SK-N-SH treated with all-trans-retinoic acid at 6 μM for 48 hours (cell line): ENCODE data around the gene HMOX1.
"Not testable (repeated sequence)": the region's sequence is repeated elsewhere in the genome, so short reads cannot be mapped to it uniquely, and the experiment has no call there.

Experiments used
- BACH2 ChIP-seq: fragments of 250-450 bp; sonication (Bioruptor Pico); IDR thresholded peaks from 2 replicates; pipeline ENCODE4 v1.9.0; 2021; ENCODE audit warnings: mild to moderate bottlenecking, borderline replicate concordance
- ESRRG ChIP-seq: fragments of 250-450 bp; sonication (Bioruptor Pico); IDR thresholded peaks from 2 replicates; pipeline ENCODE4 v1.6.1; 2021; ENCODE audit warnings: mild to moderate bottlenecking

- TF ChIP-seq ESRRG, BACH2: not testable (repeated sequence)
These were observed 15.7 kb downstream of the HMOX1 start for GRCh38 chr22:35396622-35397021.
